Heart left ventricle (tissue), 16 donors: ENCODE measurements around the gene HEPHL1. TPM values are rescaled to one million over a fixed set of nuclear protein-coding genes. Genes with fewer than 3 reads are reported as not detected.
A peak's percentile ranks its signal among the peaks of the same experiment; 100 is the strongest.

ENCODE experiments used
- ATAC-seq, 4 donors: fragments of 200-7000 bp; cut with Tn5 transposase; one replicate each; pipeline ENCODE4 v1.9.1; 2020 to 2022; ENCODE audit warnings: moderate library complexity in 4 of 4, mild to moderate bottlenecking in 3 of 4, moderate number of reproducible peaks in 1 of 4
- DNase-seq, 5 donors: peaks; one replicate each; pipeline ENCODE4 v3.0.0-alpha.2; 2020
- H3K27ac ChIP-seq, 12 donors: fragments of 200-600 bp; sonication (generic) in 4 of 12; one replicate each; pipeline versions ENCODE4 v1.5.0 to v1.8.0; 2016 to 2022; ENCODE audit warnings: mild to moderate bottlenecking in 2 of 12
- H3K27me3 ChIP-seq, 9 donors: fragments of 200-600 bp; sonication (generic) in 2 of 9; one replicate each; pipeline versions ENCODE4 v1.5.1 to v1.8.0; 2016 to 2022; ENCODE audit warnings: mild to moderate bottlenecking in 3 of 9
- H3K36me3 ChIP-seq, 9 donors: fragments of 200-600 bp; sonication (generic) in 2 of 9; one replicate each; pipeline versions ENCODE4 v1.5.0 to v1.8.0; 2018 to 2022; ENCODE audit warnings: mild to moderate bottlenecking in 2 of 9
- H3K4me1 ChIP-seq, 12 donors: fragments of 200-600 bp; sonication (generic) in 4 of 12; one replicate each; pipeline versions ENCODE4 v1.5.0 to v1.8.0; 2016 to 2022; ENCODE audit warnings: mild to moderate bottlenecking in 3 of 12
- H3K4me3 ChIP-seq, 12 donors: fragments of 200-600 bp; sonication (generic) in 4 of 12; one replicate each; pipeline versions ENCODE4 v1.5.0 to v1.8.0; 2017 to 2022; ENCODE audit warnings: mild to moderate bottlenecking in 9 of 12, moderate library complexity in 4 of 12
- H3K9me3 ChIP-seq, 12 donors: fragments of 200-600 bp; sonication (generic) in 4 of 12; one replicate each; pipeline versions ENCODE4 v1.5.0 to v1.8.0; 2016 to 2022; ENCODE audit warnings: mild to moderate bottlenecking in 1 of 12
- CTCF ChIP-seq, 12 donors: fragments of 200-600 bp; sonication (generic) in 4 of 12; IDR thresholded peaks; one replicate each; pipeline versions ENCODE4 v1.5.0 to v1.8.0; 2018 to 2022; ENCODE audit warnings: antibody characterized with exemption in 12 of 12, mild to moderate bottlenecking in 5 of 12
- POLR2A ChIP-seq, 2 donors: fragments of 450-650 bp; IDR thresholded peaks; one replicate each; pipeline ENCODE4 v1.6.1; 2017; ENCODE audit warnings: antibody characterized with exemption in 2 of 2, mild to moderate bottlenecking in 2 of 2, moderate library complexity in 2 of 2
- WGBS, 4 donors: extraction: QIAGEN DNeasy Blood & Tissue Kit in 2 of 4; methylation state at CpG; one replicate each; pipeline versions ENCODE4 v1.1.5 to v1.1.7; 2013 to 2018; 5-methylcytosine and 5-hydroxymethylcytosine counted together
- intact Hi-C, 10 donors: fragments of 100-400 bp; cut with DNase I; formaldehyde crosslinking; loops; one replicate each; pipeline versions ENCODE4 v1.11.1 to v1.14.2; 2022
- polyA plus RNA-seq, 2 donors: library from polyadenylated mRNA; stranded (reverse); fragments of 200-250 nt; gene quantifications; one replicate each; pipeline ENCODE4 v1.2.3, GENCODE V29; 2013
- total RNA-seq, 9 donors: library from RNA; depleted of rRNA in 2 of 9; stranded (reverse); fragments of >200 nt in 2 of 9; fragmentation: NEBNext Ultra II Directional in 3 of 9; extraction: Animal tissue kit (Norgen Biotek cat#: 25700) in 3 of 9; gene quantifications; one replicate each; pipeline versions ENCODE4 v1.1.0 to v1.2.4, GENCODE V29; 2016 to 2023
- donor health status: ischemic (EF 13 %, LVEDD 7.1; RV severe dilation, severe dysfunction).
- donor health status: healthy with polysubstance abuse.
- donor health status: DM: no; HTN: yes; CAD: no.
- donor health status: DM: no; HTN: no; CAD: no.
- donor health status: ischemic (EF 25% LVEDD 6.9; RV normal size, moderate dysfunction).
- donor health status: ischemic (EF 25% LVEDD 5.7; RV mildly dilated, moderate dysfunction).
- donor health status: healthy.
- donor health status: DM: yes; HTN: yes; CAD: no.
- donor health status: ischemic (EF 35%, LVEDD 5.7; RV mildly dilated, moderate dysfunction).
- donor health status: nonischemic (EF 11% LVEDD 7.7; RV severe dilation, severe dysfunction).
- donor health status: DM: yes; HTN: yes; CAD: no.
- donor health status: PGD.
- donor health status: ischemic (EF 29% LVEDD 5.4; RV normal size, mild dysfunction).
- donor health status: nonischemic (EF 23%, LVEDD 6.1; RV moderate dilation, normal function).

The HEPHL1 gene
- total and polyA plus RNA-seq, 11 donors: 0.07 TPM; not detected in 10

- H3K4me1 ChIP-seq: peaks cover 0 to 9% (median 0%) of the 10 kb centered on the region in 12 donors
- H3K27ac ChIP-seq: peak overlapping the region in 10 of 12 donors; percentile 21 to 80 (median 44)
- TF ChIP-seq CTCF (IDR thresholded peaks at IDR 0.05): no peak
- TF ChIP-seq POLR2A (IDR thresholded peaks at IDR 0.05): no peak
- no peaks in the 10 kb centered on the region for H3K36me3 ChIP-seq
- 64 to 84% (median 71%) methylated on average over 4 of the region's 4 CpGs for WGBS, 4 donors
- no peaks in the 10 kb centered on the region for H3K27me3 ChIP-seq
- peaks cover 0 to 16% (median 0%) of the 10 kb centered on the region in 12 donors for H3K9me3 ChIP-seq
- DNase-seq (peak in 3 of 5 donors; percentile 33 to 43 (median 40)), ATAC-seq (peak; percentile 97 to 99 (median 97))
- intact Hi-C loops: no loop called here
- H3K4me3 ChIP-seq: no peak overlapping the region
Measured at GRCh38 chr11:94106716-94107115, 85.6 kb downstream of the HEPHL1 start.

- DNase-seq (no peak), ATAC-seq (no peak)
- Histone ChIP-seq H3K27ac (peak overlapping the region in 2 of 12 donors; percentile 62 to 80), H3K27me3 (no peaks in the 10 kb centered on the region), H3K4me3 (no peak overlapping the region), H3K36me3 (no peaks in the 10 kb centered on the region), H3K9me3 (peaks cover 0 to 16% (median 0%) of the 10 kb centered on the region in 12 donors), H3K4me1 (peaks cover 0 to 14% (median 2%) of the 10 kb centered on the region in 12 donors)
- intact Hi-C loops: no loop called here
- TF ChIP-seq POLR2A (IDR thresholded peaks at IDR 0.05): no peak
- peak in 1 of 12 donors; percentile 13 for TF ChIP-seq CTCF (IDR thresholded peaks at IDR 0.05)
- WGBS, 4 donors: 79 to 97% (median 90%) methylated on average over 1 of the region's 1 CpG
Measured at GRCh38 chr11:94107363-94107762, 86.2 kb downstream of the HEPHL1 start.

GRCh38 chr11:94111241-94111640, 90.1 kb downstream of the HEPHL1 start:
- 66 to 72% (median 69%) methylated on average over 3 of the region's 3 CpGs for WGBS, 4 donors
- Histone ChIP-seq H3K9me3 (peaks cover 0 to 16% (median 0%) of the 10 kb centered on the region in 12 donors), H3K36me3 (no peaks in the 10 kb centered on the region), H3K4me3 (no peak overlapping the region), H3K27ac (peak overlapping the region in 6 of 12 donors; percentile 1 to 74 (median 31)), H3K4me1 (peaks cover 0 to 23% (median 6%) of the 10 kb centered on the region in 12 donors), H3K27me3 (no peaks in the 10 kb centered on the region)
- intact Hi-C loops: no loop called here
- no peak for TF ChIP-seq POLR2A (IDR thresholded peaks at IDR 0.05)
- TF ChIP-seq CTCF (IDR thresholded peaks at IDR 0.05): no peak
- DNase-seq (no peak), ATAC-seq (no peak)

- ATAC-seq: peak; percentile 76 to 88 (median 81)
- no peaks in the 10 kb centered on the region for H3K36me3 ChIP-seq
- peak in 3 of 5 donors; percentile 30 to 74 (median 39) for DNase-seq
- H3K4me1 ChIP-seq: peaks cover 0 to 23% (median 5%) of the 10 kb centered on the region in 12 donors
- peaks cover 0 to 16% (median 0%) of the 10 kb centered on the region in 12 donors for H3K9me3 ChIP-seq
- WGBS, 4 donors: 38 to 50% (median 39%) methylated on average over 3 of the region's 3 CpGs
- H3K27ac ChIP-seq: peak overlapping the region in 8 of 12 donors; percentile 1 to 74 (median 31)
- no peak overlapping the region for H3K4me3 ChIP-seq
- no peak for TF ChIP-seq POLR2A (IDR thresholded peaks at IDR 0.05)
- no peak for TF ChIP-seq CTCF (IDR thresholded peaks at IDR 0.05)
- intact Hi-C loops: no loop called here
- no peaks in the 10 kb centered on the region for H3K27me3 ChIP-seq
Measured at GRCh38 chr11:94111660-94112059, 90.5 kb downstream of the HEPHL1 start.
